ENCODE data around the gene FAM174C. TPM values are rescaled to one million over a fixed set of nuclear protein-coding genes. Genes with fewer than 3 reads are reported as not detected.

Gene FAM174C
- total and polyA plus RNA-seq, 10 of the 15 experiments (the other 5 are each of a cell fraction or from before 2014, with no cell fraction given): 0.89 to 94.6 (median 43.6) TPM

GRCh38 chr19:1272423-1273262 is 2.7 kb upstream of the FAM174C start:
- no peak overlapping the region for H2AFZ ChIP-seq (ENCODE audit: control insufficient read depth, low read depth, low read length)
- ChIA-PET RAD21 (ENCODE audit: unreplicated experiment) (interaction anchor here (1.2 to 3.9 kb wide), 2 partner anchors 28 kb away, joined by 3 to 29 read pairs; no protein-coding TSS in a partner anchor), CTCF (interaction anchor here (1.0 to 4.0 kb wide), 2 partner anchors 28 to 55 kb away, joined by 6 to 32 read pairs; no protein-coding TSS in a partner anchor), POLR2A (interaction anchor here (1.0 to 1.7 kb wide), 4 partner anchors 14 to 29 kb away, joined by 3 to 8 read pairs (median 4); no protein-coding TSS in a partner anchor), SMC1A (ENCODE audit: uncharacterized antibody, unreplicated experiment) (no interaction called here)
- no peak for DNase-seq (ENCODE audit: low read depth, low spot score)
- 83% methylated on average over 33 of the region's 33 CpGs for WGBS (ENCODE audit: insufficient coverage, insufficient replicate concordance, low lambda C conversion rate, missing lambda C conversion rate)
- H3K4me1 ChIP-seq (ENCODE audit: control insufficient read depth, insufficient read depth, low read length): peaks cover 33% of the 10 kb centered on the region
- no peak overlapping the region for H3K4me3 ChIP-seq
- TF ChIP-seq NFYB (IDR thresholded peaks at IDR 0.05; ENCODE audit: insufficient read depth, low read depth, low read length) (no peak), NFXL1 (IDR thresholded peaks at IDR 0.05; ENCODE audit: borderline replicate concordance) (no peak), PML (IDR thresholded peaks at IDR 0.05; ENCODE audit: low read length) (peak; percentile 26; the same call in 1 of the 2 replicates), POLR2AphosphoS2 (IDR thresholded peaks at IDR 0.05; ENCODE audit: low read depth, low read length) (peak; percentile 35; the same call in 1 of the 2 replicates), EED (IDR thresholded peaks at IDR 0.05; ENCODE audit: low read depth) (no peak), MLLT1 (IDR thresholded peaks at IDR 0.05) (peak; percentile 56; the same call in 1 of the 2 replicates)
- H3K9ac ChIP-seq (ENCODE audit: control insufficient read depth, insufficient read depth, low read length): no peak overlapping the region
- H3K27me3 ChIP-seq (replicated peaks in 1 of 2; ENCODE audit: control insufficient read depth in 2 of 2, insufficient read depth in 2 of 2, low read length in 1 of 2): no peaks in the 10 kb centered on the region
- peaks cover 34 to 38% of the 10 kb centered on the region in 2 experiments for H3K36me3 ChIP-seq (ENCODE audit: control insufficient read depth in 2 of 2, insufficient read depth in 2 of 2, low read length in 1 of 2)
- H3K79me2 ChIP-seq (ENCODE audit: control insufficient read depth, insufficient read depth, low read length): peaks cover 70% of the 10 kb centered on the region
- intact Hi-C loops (cut with micrococcal nuclease; ENCODE audit: unreplicated experiment) (no loop called here), in situ Hi-C loops (cut with MboI) (no loop called here)
- ATAC-seq: no peak
- peak overlapping the region; percentile 17 for H3K4me2 ChIP-seq (ENCODE audit: control insufficient read depth, insufficient read depth)
- no peaks in the 10 kb centered on the region for H3K9me3 ChIP-seq (replicated peaks; ENCODE audit: control insufficient read depth, insufficient read depth, low read length)
- BruUV-seq (replicated peaks): no TSS peak
- H3K27ac ChIP-seq (ENCODE audit: control insufficient read depth, insufficient read depth): no peak overlapping the region
- no peak for FAIRE-seq
- H4K20me1 ChIP-seq (ENCODE audit: control insufficient read depth, insufficient read depth): no peaks in the 10 kb centered on the region; the same call in 1 of the 2 replicates

Measured in GM12878 (cell line).